NCI-H345 (cell line): Measurements from ENCODE around the gene IL21R.
"Not testable (repeated sequence)": the region's sequence is repeated elsewhere in the genome, so short reads cannot be mapped to it uniquely, and the experiment has no call there.

Experiments used
- DNase-seq: peaks from one replicate; lab custom pipeline; 2025; lab: John Stamatoyannopoulos, UW

The IL21R gene

DNA sequence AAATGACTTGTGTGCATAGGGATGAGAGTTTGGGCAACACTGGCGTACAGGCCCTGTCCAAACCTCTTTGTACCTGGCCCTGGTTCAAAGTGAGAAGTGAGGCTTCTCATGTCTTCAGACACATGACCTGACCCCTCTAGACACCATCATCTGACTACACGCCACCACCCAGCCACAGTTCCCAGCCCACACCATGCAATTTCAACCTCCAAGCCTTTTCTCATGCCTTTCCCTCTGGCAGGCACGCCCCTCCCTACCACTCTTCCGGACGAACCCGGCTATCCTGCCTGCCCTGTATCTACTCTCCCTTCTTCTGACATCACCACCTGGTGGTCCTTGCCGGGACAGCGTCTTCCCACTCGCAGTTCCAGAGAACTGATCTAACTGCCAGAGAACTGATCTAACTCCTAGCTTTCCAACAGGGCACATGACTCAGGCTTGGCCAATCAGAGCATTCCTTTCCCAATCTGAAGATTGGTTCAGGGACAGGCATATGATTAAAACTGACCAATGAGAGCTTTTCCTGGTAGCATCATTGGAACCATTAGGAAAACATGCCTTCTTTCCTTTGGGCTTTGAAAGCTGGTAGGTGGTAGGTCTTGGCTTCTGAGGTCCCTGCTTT is 27.1 kb upstream of the IL21R start:
- DNase-seq, result peak; percentile 1

DNA sequence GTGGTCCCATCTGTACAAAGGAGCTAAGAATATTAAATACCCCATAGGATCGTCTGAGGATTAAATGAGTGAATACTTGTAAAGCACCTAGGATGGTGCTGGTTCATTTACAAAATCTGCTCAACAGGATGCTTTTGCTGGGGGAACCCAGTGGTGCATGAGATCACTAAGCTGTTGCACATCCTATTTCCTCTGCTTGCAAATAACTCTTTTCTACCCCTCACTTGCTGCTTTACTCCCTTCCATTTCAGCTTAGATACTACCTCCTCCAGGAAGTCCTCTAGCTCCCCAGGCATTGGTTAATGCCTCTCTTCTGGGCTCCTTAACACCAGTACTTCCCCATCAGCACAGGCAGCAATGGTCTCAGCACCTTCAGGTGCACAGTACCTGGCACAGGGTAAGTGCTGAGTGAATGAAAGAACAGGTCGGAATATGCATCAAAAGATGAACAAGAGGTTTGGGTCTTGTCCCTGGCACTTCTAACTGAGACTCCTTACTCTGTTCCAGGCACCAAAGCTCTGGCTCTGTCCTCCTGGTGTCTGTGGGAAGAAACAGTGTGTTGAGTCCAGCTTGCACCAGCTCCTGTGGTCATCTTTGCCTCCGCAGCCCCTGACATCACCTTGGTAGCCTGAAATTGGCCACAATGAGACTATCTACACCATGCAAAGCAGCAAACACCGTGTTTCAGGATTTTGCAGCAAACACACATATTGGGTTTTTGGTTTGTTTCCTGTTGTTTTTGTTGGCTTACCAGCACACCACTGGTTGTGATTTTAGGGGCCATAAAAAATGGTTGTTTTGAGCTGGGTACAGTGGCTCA is 24.1 kb upstream of the IL21R start:
- no peak for DNase-seq

DNA sequence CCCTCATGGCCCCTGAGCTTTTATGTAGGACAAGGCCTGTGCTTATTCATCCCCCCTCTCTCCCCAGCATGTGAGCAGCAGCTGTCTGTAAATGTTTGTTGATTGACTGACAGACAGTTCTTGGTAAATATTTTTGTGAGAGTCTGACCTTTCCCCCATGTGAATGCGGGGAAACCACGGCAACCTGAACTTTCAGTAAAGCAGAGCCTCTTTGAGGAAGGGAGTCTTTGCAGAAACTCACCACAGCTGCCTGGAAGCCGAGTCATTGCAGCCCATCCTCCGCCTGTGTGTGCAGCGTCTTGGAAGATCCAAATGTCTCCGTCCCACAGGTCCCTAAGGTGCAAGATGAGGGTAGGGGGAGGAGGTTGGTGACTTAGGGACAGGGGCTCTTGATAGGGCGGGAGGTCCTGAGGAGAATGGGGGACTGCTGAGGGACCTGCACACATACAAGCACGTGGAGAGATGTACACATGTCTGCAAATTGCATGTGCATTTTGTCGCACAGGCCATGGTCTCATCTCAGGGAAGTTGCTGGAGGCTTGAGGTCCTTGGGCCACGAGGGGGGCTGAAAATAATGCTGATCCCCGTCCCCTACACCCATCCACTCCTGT is 23.0 kb upstream of the IL21R start:
- no peak for DNase-seq

DNA sequence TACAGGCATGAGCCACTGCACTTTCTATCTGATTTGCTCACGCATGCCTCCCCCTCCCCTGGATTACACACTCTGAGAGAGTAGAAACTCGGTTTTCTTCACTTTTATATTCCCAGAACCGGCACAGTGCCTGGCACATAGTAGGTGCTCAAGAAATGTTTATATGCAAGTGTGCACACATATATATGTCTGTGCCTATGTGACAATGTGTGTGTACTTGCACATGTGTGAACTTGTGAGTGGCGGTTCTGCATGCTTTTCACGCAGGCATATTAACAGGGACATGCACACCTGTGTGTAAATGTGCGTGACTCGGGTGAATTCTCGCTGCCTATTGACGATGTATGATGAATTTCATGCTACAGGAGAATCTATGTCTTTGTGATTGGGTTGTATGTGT is 22.1 kb upstream of the IL21R start:
- DNase-seq, result no peak

DNA sequence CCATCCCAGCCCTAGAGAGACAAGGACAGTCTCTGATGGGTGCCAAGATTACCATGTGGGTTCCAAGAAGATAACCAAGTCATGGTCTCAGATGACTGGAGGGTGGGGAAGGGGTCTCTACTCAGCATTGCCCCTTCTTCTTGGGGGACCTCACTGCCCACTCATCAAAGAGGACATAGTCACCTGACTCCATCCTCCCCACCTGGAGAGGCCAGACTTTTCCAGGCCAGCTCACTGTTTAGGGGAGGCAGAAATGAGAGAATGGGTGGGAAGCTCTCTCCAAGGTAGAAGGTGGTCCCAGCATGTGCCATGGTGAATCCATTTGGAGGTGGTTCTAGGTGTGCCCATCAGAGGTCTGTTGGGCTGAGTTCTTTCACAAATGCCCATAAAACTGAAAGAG is 20.7 kb upstream of the IL21R start:
- no peak for DNase-seq

DNA sequence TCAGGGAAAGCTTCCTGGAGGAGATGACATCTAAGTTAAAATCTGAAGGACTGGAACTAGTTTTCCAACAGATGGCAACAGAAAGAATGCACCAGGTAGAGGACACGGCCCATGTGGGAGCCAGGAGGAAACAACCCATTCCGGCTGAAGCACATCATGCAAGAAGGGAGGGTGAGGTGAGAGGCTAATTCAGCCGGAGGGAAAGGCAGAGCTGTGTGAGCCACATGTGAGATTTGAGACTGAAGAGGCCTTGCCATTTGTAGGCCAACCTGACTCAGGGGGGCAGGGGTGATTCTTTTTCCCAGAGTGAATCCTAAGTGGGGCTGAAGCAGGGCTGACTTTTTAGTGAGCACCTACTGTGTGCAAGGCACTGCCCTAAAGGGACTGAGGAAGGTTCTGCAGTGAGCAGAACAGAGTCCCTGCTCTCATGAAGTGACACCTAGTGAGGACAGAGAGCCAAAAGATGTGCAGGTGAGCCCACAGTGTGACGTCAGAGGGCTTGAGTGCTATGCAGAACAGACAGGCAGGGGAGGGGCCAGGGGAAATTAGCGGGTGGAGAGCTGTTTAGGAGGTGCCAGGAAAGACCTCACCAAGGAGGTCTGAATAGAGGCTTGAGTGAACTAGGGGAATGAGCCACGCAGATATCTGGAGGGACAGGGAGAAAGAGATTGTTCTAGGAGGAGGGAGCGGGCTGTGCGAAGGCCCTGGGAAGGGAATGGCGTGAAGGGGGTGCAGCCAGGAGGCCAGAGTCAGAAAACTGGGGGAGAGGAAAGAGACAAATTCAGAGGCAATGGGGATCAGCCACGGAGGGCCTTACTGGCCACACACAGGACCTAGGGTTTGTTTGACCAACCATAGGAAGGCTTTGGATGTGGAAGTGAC is 19.8 kb upstream of the IL21R start:
- DNase-seq, result no peak

DNA sequence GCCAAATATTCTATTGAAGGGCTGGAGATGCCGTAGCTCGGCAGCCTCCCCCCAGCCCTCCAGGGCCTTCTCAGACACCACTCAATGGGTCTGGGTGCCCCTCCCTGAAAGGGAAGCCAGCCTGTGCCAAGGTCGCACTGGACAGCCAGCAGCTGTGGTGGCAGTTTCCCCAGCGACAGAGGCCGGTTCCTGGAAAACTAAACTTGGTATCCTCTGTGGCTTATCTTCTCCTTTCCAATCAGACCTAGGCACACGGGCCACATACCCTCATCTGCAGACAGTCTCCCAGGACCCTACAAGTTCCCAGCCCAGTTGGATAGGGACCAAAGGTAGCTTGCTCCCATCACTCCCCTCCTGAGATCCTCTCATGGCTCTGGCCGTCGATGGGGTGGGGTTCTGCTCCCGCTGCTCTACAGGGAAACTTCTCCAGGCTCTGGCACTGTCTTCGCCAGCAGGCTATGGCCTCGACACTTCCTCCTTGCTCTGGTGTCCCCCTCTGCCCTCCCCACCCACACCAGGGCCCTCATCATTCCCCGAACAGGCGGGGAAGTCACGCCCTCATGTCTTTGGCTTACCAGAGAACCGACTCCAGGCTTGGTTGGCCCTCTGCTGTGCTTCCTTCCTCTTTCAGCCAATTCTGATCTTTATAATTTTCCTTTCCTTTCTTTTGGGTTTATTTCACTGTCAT is 18.3 kb upstream of the IL21R start:
- no peak for DNase-seq

DNA sequence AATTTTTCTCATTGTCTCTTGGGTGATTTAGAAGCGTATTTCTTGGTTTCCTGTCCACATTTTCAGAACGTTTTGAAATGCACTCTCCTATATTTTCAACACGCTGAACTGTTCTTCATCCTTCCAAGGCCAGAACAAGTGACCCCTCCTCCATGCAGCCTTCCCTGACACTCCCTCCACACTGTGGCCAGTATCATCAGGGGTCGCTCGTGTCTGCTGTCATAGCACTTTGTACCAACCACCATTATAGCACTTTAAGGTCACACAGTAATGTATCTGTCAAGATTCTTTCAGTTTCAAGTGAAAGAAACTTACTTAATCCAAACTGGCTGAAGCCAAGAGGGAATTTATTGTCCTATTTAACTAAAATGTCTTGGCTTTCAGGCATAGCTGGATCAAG is 17.5 kb upstream of the IL21R start:
- no peak for DNase-seq

DNA sequence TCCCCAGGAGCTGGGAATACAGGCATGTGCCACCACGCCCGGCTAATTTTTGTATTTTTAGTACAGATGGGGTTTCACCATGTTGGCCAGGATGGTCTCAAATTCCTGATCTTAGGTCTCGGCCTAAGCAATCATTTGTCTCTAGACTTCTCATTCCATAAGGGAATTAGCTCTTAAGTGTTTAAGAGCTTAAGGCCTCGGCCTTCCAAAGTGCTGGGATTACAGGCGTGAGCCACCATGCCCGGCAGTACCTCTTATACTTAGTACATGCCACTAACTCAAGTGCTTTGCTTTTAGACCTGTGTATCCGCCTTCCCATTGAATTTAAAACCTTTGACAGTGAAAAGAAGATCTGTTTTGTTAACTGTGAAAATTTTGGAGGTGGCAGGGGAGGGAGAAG is 16.6 kb upstream of the IL21R start:
- no peak for DNase-seq

DNA sequence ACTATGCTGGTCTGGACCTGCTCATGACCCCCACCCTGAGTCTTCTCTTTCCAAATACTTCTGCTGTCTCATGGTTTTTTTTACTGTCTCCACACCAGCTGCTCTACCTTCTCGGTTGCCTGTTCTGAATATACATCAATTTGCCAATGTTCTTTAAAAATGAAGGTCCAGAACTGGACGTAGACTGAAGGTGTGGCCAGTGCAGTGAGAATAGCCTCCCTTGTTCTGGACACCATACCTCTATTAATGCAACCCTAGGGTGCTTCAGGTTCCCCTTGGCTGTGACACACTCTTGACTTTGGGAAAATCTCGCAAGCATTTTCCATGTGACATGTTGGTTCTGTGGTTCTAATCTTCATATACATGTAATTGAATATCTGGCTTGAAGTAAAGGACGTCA is 15.3 kb upstream of the IL21R start:
- no peak for DNase-seq

DNA sequence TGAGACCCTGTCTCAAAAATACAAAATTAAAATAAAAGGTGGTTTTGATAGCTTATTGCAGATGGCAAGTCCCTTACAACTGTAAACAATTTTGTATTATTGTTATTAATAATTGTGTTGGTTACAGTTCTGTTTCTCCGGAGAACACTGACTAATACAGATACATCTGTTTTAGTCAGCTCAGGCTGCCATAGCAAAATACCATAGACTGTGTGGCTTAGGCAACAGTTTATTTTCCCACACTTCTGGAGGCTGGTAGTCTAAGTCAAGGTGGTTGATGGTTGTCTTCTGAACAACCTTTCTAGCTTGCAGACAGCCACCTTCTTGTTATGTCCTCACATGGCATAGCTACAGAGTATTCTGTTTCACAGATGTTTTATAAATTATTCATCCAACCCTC is 14.2 kb upstream of the IL21R start:
- no peak for DNase-seq

DNA sequence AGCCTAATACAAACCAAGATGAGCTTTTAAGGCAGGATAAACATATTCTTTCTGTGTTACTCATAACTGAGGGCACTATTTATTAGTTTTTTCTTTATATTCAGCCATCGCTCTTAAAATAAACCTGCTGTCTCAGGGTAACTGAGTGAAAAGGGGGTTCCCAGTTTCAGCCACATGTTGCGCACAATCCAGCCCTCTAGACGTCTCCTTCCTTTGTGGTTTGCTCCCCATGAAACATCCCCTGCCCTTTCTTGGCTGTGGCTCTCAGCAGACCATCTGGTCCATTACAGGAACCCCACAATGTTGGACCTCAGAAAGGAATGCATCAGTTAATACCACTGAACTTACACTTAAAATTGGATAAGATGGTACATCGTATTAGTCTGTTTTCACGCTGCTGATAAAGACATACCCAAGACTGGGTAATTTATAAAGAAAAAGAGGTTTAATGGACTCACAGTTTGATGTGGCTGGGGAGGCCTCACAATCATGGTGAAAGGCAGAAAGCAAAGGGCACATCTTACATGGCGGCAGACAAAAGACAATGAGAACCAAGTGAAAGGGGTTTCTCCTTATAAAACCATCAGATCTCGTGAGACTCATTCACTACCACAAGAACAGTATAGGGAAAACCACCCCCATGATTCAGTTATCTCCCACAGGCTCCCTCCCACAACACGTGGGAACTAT is 12.6 kb upstream of the IL21R start:
- DNase-seq, result no peak

DNA sequence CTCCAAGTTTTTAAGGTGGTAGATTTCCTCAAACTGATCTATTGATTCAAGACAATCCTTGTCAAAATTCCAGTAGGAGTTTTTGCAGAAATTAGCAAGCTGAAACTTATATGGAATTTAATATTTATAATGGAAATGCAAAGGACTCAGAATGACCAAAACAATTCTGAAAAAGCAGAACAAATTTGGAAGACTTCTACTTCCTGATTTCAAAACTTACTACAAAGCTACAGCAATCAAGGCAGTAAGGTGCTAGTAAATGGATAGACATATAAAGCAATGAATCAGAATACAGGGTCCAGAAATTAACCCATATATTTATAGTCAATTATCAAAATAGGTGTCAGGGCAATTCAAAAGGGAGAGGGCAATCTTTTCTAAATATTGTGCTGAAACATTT is 11.8 kb upstream of the IL21R start:
- DNase-seq, result no peak

DNA sequence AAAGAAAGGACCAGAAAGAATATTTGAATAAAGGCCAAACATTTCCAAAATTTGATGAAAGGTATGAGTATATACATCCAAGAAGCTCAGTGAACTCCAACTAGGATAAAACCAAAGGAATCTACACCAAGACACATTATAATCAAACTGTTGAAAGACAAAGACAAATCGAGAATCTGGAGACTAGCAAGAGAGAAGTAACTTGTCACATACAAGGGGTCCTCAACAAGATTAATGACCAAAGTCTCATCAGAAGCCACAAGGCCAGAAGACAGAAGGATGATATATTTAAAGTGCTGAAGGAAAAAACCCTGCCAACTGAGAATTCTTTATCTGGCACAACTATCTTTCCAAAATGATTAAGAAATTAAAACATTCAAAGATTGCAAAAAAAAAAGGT is 9.3 kb upstream of the IL21R start:
- DNase-seq, result no peak

DNA sequence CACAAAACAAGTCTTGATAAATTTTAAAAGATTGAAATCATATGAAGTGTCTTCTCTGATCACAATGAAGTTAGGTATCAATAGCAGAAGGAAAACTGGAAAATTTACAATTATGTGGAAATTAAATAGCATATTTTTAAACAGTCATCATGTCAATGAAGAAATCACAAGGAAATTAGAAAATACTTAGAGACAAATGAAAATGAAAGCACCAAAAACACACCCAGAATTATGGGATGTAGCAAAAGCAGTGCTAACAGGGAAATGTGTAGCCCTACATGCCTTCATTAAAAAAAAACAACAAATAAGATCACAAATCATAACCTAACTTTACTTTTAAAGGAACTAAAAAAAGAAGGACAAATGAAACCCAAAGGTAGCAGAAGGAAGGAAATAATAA is 7.5 kb upstream of the IL21R start:
- no peak for DNase-seq

DNA sequence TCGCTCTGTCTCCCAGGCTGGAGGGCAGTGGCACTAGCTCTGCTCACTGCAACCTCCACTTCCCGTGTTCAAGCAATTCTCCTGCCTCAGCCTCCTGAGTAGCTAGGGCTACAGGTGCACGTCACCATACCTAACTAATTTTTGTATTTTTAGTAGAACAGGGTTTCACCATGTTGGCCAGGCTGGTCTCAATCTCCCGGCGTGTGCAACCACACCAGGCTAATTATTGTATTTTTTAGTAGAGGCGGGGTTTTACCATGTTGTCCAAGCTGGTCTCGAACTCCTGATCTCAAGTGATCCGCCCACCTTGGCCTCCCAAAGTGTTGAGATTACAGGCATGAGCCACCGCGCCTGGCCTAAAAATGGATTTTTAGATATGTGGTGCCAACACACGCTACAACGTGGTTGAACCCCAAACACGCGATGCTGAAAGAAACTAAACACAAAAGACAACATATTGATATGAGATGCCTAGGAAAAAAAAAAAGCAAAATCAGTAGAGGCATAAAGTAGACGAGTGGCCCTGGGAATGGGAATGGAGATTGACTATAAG is 3.6 kb upstream of the IL21R start:
- not testable (repeated sequence) for DNase-seq

DNA sequence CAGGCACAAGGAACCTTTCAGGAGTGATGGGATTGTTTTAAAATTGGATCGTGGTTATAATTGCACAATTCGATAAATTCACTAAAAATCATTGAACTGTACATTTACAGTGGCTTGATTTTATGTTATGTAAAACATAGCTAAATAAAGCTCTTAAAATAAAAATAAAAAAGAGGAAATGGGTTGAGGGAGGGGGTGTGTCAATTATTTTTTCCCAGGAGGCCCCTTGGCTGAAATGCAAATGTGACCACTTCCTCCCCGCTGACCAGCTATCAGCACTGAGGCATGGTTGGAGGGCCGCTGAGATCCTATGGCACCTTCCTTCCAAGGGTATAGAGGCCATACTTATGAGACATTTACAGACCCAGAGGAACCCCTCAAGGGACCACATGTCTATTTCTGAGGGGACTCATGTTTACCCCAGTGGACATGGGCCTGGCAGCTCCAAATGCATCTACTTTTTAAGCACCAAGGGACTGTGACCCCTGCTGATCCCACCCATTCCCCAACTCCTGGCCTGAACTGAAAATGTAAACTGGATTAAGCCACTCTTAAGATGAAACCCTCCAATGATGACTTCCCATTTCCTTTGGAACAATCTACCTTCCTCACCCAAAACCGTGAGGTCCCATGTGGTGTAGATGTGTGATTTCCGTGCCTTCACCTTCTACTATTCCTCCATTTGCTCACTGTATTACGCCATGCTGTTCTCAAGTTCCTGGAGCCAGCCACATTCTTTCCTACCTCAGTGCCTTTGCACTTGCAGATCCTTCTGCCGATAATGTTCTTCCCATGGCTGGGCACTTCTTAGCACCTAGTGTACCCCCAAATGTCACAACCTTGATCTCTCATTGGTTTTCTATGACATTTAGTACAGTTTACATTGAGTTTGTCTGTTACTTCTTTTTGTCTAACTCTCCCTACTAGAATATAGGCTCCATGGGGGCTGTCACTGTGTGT is 2.8 kb upstream of the IL21R start:
- DNase-seq, result no peak

DNA sequence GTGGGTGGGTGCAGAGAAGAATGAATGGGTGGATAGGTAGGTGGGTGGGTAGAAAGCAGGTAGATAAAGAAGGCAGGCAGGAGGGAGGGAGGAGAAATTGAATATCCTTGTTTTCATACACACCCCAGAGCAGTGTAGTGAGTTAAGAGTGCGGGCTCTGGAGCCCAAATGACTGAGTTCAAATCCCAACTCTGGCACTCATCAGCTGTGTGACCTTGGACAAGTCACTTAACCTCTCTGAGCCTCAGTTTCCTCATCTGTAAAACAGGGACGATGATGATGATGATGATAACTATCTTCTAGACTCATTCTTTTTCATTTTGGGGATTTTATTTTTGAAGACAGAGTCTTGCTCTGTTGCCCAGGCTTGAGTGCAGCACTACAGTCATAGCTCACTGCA is 2.0 kb upstream of the IL21R start:
- DNase-seq, result no peak

DNA sequence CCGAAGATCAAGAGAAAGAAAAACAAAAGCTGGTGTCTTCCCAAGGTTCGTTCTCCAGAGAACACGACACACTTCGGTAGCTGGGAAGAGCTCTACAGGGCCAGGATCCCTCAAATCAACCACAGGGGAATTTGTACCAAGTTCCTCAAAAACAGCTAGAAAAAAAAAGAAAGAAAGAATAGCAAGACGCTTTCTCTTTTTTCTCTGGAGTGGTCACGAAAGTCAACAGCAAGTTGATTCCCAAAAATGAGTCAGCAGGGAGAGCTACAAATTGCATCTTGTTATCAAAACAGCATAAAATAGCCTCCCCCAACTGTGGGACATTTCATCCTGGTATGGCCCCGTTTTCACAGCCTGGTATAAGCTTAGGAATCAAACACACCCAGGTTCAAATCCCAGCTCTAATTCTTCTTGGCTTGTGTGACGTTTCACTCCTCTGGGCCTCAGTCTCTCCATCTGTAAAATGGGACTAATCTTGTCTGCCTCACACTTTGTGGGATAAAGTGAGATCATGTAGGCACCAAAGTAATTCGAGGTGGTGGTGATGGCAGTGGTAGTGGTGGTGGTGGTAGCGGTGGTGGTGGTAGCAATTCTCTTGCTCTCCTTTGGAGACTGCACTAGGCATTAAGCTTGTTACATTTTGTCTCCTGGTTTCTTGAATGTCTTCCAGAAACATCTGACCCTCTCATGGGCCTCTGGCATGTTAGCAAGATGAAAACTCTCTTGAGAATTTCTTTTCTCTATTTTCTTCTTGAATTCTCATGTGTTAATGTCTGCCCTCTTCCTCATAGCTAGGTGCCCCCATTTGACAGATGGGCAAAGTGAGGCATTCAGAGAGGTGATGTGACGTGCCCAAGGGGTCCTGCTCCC is 988 bp upstream of the IL21R start:
- DNase-seq, result no peak
